ENCODE data around the gene DBI.

- no peak for TF ChIP-seq SIN3A (IDR thresholded peaks at IDR 0.05; ENCODE audit: borderline replicate concordance, insufficient read depth, low read depth, low read length)
- no peak for TF ChIP-seq CTCF (IDR thresholded peaks at IDR 0.05)
- no peak for TF ChIP-seq POLR2AphosphoS5 (IDR thresholded peaks at IDR 0.05; ENCODE audit: low read depth, low read length)
- TF ChIP-seq TCF7L2 (IDR thresholded peaks at IDR 0.05; ENCODE audit: low read depth, low read length): no peak
Observed at GRCh38 chr2:119377294-119377992, 10.7 kb downstream of the DBI start.
